Stimulated activated naive CD4-positive, alpha-beta T cell (primary cell): Measurements from ENCODE around the gene SNN.

ENCODE experiments used
- DNase-seq, 6 experiments: peaks; one replicate each; lab custom pipeline; 2025; lab: John Stamatoyannopoulos, UW

Gene SNN

DNA sequence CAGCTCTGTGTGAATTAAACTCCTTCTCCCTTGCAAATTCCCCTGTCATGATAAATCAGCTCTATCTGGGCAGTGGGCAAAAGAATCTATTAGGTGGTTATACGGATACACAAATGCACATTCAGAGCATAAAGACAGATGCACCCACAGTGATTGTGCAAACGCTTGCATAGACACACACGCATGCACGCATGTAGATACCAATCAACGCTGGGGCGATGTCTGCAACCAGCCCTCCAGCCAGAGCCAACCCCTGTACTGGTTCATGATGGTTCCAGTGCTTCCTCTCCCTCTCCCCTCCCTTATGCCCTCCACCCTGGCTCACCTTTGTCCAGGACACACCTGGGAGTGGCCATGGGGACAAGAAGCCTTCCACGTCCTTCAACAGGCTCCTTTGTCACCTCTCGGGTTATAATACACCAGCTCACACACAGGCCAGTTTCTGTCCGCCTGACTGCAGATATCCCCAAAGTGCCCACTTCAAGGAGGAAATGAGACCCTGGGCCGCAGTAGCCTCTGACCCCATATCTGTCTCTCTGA is 33.1 kb upstream of the SNN start:
- no peak for DNase-seq

DNA sequence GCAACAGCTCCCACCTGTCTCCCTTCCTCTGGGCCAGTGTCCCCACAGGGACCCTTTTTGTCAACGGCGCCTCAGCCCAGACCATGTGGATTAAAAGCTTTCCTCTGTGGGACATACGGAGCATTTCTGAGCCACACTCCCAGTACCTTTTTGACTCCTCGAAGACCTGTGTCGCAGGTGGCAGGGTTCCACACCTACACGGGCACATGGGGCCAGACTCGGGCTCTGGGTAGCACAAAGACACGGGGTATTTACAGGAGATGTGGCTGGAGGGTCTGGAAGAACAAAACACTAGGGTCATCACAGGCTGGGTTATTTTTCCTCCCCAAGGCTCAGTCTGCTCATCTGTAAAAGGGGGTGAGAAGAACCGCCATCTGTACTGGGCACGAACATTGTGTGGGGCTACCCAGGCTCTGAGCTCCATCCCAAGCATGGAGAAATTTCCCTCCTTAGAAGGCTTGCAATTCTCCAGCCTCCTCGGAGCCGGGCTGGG is 32.5 kb upstream of the SNN start:
- no peak for DNase-seq

DNA sequence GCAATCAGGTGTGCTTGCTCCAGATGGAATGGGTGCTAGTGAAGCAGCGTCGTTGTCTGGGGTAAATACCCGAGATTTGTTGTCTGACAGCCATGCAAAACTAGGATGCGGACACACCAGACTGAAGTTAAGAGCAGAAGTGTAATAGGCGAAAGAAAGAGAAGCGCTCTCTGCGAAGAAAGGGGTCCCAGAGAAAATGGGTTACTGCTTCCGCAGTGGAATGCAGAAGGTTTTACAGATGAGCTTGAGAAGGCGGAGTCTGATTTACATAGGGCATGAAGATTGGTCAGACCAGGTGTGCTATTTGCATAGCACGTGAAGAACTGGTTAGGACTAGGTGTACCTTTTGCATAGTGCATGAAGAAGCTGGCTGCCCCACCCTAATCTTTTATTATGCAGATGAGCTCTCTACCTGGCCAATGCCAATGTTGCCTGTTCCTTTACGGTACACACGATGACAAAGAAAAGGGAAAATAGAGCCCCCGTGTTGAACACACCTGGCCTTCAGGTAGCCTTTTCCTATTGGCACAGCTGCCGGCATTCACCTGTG is 32.0 kb upstream of the SNN start:
- DNase-seq = peak in 1 of 6 experiments; percentile 12

DNA sequence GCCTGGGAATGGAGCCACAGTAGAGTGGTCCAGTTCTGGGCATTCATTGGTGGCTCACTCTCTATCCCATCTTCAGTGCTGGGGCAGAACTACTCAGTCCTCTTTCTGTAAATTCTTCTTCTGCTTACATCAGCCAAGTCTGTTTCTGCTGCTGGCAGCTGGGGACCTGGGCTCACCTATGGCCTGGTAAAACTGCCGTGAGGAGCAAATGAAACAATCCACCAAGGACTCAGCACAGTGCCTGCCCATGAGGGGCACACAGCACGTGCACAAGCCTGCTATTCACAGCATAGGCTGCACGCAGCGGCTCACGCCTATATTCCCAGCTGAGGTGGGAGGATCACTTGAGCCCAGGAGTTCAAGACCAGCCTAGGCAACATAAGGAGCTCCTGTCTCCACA is 30.9 kb upstream of the SNN start:
- no peak for DNase-seq

DNA sequence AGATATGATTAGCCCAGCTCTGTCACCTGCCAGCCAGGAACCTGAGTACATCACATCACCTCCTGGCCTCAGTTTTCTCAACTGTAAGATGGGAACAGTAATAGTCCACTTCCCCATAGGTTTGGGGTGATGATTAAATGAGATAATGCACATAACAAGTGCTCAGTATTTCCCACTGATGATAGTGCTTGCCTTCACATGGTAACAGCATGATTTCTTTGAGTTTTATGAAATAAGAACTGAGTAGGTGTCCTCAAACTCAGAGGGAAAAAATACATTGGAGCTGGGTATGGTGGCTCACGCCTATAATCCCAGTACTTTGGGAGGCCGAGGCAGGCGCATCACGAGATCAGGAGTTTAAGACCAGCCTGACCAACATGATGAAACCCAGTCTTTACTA is 30.1 kb upstream of the SNN start:
- DNase-seq = no peak

DNA sequence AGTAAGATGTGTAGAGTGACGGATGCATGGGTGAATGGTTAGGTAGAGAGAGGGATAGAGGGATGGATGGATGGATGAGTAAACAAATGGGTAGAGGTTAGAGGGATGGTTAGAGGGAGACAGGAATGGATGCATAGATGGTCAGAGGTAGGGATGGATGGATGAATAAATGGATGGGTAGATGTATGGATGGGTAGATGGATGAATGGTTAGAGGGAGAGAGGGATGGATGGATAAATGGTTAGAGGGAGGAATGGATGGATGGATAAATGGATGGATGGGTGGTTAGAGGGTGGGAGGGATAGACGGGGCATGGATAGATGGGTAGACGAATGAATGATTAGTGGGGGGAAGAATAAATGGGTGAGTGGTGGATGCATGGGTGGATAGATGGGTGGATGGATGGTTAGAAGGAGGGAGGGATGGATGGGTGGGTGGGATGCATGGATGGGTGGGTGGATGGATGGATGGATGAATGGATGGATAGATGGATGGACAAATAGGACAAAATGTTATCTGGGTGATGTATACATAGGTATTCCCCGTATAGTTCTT is 29.2 kb upstream of the SNN start:
- DNase-seq = no peak

DNA sequence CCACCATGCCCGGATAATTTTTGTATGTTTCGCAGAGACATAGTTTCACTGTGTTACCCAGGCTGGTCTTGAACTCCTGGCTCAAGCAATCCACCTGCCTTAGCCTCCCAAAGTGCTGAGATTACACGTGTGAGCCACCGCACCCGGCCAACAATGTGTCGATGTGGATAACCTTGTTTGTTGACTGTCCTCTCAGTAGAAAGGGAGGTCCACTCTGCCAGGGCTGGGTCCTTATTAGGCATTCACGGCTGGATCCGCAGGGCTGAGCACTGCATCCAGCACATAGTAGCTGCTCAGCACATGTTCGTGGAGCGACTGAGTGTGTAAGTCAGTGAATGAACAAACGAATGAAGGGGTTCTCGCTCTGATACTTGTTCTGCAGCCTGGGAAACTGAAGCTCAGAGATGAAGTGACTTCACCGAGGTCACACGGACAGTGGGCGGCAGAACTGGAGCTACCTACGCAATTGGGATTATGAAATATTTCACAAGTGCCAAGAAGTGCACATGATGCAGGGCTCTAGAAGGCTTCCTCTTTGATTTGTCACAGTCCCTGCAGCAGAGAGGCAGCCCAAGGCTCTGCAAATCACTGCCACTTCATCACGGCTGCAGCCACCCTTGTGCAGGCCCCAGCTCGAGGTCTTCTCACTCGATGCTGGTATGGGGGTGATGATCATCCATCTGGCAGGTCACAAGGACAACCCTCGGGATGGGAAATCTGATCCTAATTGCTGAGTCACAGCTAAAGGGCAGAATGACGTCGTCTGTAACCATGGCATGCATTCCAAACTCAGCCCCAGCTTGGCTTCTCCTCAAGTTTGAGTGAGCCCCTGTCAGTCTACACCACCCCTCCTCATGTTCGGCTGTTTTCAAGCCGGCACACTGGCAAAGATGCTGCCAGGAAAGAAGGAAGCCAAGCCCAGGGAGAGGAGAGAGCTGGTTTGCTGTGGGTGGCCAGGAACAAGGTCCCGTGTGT is 28.0 kb upstream of the SNN start:
- DNase-seq = no peak

DNA sequence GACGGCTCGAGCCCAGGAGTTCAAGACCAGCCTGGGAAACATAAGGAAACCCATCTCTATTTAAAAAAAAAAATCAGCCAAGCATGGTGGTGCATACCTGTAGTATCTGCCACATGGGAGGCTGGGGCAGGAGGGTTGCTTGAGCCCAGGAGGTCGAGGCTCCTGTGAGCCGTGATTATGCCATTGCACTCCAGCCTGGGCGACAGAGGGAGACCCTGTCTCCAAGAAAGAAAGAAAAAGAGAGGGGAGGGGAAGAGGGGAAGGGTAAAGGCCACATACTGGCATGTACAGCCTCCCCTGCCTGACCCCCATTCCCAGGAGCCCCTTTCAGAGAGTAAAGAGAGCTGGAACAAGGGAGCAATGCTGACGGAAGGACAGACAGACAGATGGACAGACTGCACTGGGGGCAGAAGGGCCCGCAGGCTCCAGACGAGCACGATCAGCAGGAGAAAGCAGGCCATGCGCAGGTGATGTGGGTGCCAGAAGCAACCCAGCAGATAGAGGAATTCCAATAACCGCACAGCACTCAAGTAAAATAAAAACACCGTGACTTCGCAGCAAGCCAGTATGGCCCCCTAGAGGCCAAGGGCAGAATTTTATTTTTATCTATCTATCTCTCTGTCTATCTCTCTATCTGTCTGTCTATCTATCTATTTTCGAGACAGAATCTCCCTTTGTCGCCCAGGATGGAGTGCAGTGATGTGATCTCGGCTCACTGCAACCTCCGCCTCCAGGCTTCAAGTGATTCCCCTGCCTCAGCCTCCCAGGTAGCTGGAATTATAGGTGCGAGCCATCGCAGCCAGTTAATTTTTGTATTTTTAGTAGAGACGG is 27.1 kb upstream of the SNN start:
- DNase-seq = peak; percentile 13 to 76 (median 38)

DNA sequence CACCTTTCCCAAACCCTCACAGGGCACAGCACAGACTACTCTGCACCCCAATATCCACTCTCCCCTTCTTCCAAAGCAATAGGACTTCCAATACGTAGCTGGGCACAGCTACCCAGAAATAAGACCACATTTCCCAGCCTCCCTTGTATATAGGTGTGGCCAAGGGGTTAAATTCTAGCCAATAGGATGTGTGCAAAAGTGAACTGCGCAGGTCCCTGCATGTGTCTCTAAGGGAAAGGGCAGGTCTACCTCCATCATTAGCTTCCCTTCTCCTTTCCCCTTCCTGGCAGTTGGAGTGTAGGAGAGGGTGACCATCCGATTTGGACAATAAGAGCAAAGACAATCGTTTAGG is 25.5 kb upstream of the SNN start:
- DNase-seq = no peak

DNA sequence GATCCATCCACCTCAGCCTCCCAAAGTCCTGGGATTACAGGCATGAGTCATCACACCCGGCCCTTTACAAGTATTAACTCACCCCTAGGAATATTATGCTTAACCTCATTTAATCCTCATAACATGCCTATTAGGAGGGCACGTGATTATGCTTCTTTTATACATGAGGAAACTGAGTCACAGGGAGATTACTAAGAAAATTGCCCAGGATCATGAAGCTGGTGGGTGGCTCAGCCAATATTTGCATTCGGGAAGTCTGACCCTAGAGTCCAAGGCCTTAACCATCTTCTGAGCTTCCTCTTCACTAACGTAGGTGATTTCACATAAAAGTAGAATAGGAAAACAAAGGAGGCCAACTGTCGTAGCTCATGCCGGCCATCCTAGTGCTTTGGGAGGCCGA is 19.0 kb upstream of the SNN start:
- no peak for DNase-seq

DNA sequence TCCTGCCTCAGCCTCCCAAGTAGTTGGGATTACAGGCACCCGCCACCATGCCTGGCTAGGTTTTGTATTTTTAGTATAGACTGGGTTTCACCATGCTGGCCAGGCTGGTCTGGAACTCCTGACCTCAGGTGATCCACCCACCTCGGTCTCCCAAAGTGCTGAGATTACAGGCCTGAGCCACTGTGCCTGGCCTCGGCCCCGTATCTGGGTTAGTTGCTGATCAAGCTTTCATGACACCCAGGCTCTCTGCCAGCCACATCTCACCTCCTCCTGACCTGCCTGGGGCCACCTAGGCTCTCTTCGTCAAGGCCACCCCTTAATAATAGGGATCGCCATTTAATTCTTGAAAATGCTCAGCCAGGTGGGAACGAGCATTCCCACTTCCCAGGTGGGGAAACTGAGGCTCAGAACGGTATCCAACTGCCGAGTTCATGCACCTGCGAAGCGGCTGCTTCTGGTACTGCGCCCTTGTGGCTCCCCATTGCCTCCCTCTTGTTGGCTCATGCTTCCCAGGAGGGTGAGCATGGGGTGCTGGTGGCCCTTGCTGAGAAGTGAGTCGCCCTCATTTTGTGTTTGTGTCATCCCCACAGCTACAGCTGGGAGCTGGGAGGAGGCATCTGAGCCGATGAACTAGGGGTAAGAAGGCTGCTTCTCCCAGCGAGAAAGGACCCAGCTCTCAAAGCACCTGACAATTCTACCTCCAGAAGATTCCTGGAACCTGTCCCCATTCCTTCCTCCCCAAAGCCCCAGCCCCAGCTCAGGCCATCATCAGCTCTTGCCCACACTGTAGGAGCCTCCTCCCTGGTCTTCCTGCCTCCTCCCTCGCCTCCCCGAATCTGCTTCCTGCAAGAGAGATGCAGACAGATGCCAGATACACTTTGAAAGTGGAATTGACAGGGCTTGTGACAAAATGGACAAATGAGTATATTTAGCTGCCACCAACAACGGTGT is 17.3 kb upstream of the SNN start:
- DNase-seq = no peak

DNA sequence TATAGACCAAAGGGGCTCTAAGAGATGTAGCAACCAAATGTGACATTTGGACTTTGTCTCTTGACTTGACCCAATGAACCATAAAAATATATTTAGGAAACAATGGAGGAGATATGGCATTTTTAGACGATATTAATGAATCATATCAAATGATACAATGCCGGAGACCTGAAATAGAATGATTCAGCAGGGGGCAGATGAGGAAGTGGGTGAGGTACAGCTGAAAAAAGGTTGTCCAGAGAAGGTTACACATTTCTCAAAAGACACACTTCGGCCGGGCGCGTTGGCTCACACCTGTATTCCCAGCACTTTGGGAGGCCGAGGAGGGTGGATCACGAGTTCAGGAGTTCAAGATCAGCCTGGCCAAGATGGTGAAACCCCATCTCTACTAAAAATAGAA is 16.5 kb upstream of the SNN start:
- no peak for DNase-seq

DNA sequence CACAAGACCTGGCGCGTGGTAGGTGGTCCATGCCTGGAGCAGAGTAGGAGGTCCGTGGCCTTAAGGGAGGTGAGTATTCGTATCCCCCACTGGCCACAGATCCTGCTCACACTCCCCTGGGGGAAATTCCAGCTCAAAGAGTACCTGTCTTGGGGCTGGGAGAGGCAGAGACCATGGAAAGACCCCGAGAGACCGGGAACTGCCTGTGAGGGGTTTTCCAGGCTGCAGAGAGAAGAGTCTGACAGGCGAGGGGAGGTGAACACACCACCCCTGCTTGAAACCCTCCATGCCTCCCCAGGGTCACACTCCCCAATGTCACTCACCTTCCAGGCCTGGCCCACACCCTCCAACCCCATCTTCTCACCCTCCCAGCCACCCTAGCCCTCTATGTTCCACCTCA is 12.6 kb upstream of the SNN start:
- DNase-seq = no peak

DNA sequence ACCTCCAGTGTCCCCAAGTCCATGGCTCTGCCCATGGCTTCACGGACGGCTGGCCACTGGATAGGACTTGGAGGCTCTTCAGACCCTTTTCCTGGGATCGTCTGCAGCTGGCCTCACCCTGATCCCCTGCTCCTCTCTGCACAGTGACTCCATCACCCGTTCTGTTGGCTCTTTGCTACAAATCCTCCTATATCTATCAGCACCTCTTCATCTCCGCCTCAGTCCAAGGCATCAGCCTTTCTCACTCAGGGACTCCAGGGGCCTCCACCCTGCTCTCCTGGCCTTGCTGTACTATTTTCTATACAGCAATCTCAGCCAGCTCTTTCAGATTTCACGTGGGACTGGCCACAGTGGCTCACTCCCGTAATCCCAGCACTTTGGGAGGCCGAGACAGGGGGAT is 10.7 kb upstream of the SNN start:
- DNase-seq = no peak

DNA sequence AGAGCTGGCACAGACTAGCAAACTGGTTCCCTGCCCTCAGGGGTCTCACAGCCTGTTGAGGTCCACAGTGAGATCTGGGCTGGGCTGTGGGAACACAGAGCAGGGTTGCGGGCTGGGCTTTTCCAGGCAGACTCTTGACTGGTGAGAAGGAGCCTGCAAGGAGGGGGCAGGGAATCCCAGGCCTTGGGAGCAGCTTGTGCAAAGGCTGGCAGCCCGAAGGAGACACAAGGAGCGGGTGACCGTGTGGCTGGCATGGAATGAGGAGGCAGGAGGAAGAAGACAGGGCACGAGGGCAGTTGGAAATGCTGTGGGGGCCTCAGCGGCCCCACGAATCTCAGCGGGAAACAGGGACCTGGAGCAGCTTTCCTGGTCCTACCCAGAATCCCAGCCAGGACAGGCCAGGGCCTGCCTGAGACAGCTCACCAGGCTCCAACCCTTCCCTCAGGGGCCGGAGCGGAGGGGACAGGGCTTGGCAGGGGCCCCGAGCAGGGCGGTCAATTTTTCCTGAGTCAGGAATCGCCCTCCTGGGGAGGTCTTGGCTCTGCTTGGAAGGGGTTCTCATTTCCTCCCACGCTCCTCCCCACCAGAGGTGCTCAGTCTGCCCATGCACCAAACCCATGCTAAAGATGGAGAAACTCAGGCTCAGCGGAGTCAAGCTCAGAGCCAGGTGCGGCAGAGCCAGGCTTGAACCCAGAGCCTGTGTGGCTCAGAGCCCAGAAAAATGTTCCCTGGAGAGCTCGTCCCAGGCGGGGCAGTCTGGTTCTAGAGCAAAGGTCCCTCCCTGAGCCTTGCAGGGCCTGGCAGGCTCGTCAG is 9.2 kb upstream of the SNN start:
- DNase-seq = no peak

DNA sequence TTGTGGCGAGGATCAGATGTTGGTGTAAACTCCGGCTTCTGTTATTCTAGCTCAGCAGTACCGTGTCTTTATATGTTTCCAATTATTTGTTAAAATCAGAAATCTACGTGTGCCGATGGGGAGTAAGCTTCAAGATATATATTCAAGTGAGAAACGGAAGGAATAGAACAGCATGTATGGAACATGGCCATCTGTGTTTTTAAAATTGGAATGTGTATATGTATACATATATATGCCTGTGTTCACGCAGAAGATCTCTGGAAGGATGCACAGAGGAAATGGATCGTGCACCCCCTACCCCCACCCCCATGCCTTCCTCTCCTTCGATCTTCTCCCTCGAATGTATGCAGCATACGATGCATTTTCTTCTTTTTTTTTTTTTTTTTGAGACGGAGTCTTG is 7.7 kb upstream of the SNN start:
- no peak for DNase-seq

DNA sequence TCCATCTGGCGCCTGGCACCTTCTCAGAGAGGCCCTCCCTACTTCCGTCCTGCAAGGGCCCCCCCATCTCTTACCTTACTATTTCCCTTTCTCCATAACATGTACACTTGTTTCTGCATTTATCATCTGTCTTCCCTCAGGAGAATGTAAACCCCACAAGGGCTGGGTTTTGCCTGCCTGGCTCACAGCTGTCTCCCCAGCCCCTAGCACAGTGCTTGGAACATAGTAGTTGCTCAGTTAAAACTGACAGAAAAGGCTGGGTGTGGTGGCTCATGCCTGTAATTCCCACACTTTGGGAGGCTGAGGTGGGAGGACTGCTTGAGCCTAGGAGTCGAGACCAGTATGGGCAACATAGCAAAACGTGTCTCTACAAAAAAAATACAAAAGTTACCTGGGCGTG is 5.7 kb upstream of the SNN start:
- DNase-seq = no peak

DNA sequence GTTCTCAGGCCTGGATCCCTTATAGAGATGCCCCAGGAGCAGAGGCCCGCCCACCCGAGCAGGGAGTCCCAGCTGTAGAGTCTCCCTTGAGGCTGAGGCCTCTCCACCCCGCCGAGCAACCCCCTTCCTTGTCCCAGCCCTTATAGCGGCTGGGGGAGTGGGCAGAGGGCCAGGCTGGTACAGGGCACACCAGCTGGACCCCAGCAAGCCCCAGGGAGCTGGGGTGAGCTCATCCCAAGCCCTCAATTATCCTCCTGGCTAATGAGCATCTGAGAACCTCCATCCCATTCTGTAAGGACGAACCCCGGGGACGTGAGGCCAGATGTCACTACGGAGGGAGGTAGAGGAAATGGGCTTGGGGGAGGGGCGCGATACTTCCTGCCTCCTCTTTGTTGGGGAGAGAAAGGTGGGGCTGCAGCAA is 3.2 kb upstream of the SNN start:
- DNase-seq = peak; percentile 17 to 65 (median 44)

DNA sequence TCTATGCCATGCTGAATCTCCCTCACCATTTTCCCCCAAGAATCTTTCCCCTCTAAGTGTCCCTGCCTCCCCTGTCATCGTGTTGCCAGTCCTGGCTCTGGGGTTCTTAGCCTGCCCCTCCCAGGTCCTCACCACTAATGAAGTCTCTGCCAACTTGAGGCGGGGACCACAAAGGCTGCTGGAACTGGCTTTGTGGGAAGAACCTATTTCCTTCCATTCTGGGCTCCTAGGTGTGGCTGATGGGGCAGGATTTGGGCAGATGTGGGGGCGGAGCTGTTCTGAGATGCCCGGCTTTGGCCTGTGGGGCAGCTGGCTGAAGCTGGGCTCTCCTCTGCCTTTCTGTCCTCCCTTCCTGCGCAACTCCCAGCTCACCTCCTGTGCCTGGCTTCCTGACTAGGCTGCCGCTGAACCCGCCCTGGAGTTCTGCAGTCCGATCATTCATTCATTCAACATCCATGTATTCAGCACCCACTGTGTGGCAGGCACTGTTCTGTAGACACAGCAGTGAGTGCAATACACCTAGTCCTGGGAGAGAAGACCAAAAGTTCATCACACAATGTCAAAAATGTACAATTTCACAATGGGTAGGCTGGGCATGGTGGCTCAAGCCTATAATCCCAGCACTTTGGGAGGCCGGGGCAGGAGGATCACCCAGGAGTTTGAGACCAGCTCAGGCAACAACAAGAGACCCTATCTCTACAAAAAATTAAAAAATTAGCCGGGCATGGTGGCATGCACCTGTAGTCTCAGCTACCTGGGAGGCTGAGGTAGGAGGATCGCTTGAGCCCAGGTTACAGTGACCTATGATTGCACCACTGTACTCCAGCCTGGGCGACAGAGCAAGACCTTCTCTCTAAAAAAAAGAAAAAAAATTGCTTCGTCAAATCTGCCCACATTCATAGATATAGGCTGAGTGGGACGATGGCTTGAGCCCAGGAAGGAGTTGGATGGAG is 1.9 kb upstream of the SNN start:
- DNase-seq = peak in 1 of 6 experiments; percentile 24
